OCI-LY3 (cell line): ENCODE results near the gene SLC5A11.

ENCODE experiments used
- CTCF ChIP-seq: fragments of 200-600, 300-600 bp; sonication (generic); IDR thresholded peaks from 2 replicates; pipeline ENCODE4 v1.5.1; 2014; ENCODE audit warnings: antibody characterized with exemption, low read length, low read depth
- EZH2phosphoT487 ChIP-seq: fragments of 200-600 bp; shearing (Covaris generic); IDR thresholded peaks from 2 replicates; pipeline ENCODE4 v1.6.1; 2018; ENCODE audit warnings: antibody characterized with exemption, mixed run types, low read depth

- TF ChIP-seq CTCF (no peak), EZH2phosphoT487 (no peak)
Measured at GRCh38 chr16:24826817-24827566, 18.8 kb upstream of the SLC5A11 start.
